HepG2 (cell line): Measurements from ENCODE around the gene MMAA. TPM values are rescaled to one million over a fixed set of nuclear protein-coding genes. Genes with fewer than 3 reads are reported as not detected.

Experiments
- CCDC6 ChIP-seq: sonication (generic); formaldehyde crosslinking; IDR thresholded peaks from 2 replicates; pipeline ENCODE4 v1.8.1; 2022; ENCODE audit warnings: mild to moderate bottlenecking, missing genetic modification reagents, moderate library complexity
- HMG20A ChIP-seq: IDR thresholded peaks from 2 replicates; pipeline ENCODE4 v1.6.1; 2016; ENCODE audit warnings: borderline replicate concordance
- MAFG ChIP-seq: sonication (generic); formaldehyde crosslinking; IDR thresholded peaks from 2 replicates; pipeline ENCODE4 v1.5.1; 2020; ENCODE audit warnings: mild to moderate bottlenecking, missing genetic modification reagents
- NFKB2 ChIP-seq: sonication (generic); formaldehyde crosslinking; IDR thresholded peaks from 2 replicates; pipeline ENCODE4 v1.4.0; 2020; ENCODE audit warnings: missing genetic modification reagents, borderline replicate concordance
- NFRKB ChIP-seq: fragments of 450-650 bp; IDR thresholded peaks from 2 replicates; pipeline ENCODE4 v1.6.1; 2017
- PAF1 ChIP-seq: IDR thresholded peaks from 2 replicates; pipeline ENCODE4 v1.6.1; 2016; ENCODE audit warnings: missing genetic modification reagents, missing compliant biosample characterization
- PHF8 ChIP-seq: sonication (generic); formaldehyde crosslinking; IDR thresholded peaks from 2 replicates; pipeline ENCODE4 v1.5.0; 2020; ENCODE audit warnings: missing genetic modification reagents
- PPARG ChIP-seq: conservative IDR thresholded peaks from 2 replicates; pipeline ENCODE4 v1.6.1; 2016; ENCODE audit warnings: missing biosample characterization, missing genetic modification reagents
- PRPF4 ChIP-seq: fragments of 200-400 bp; formaldehyde crosslinking; IDR thresholded peaks from 2 replicates; pipeline ENCODE4 v1.6.1; 2016; ENCODE audit warnings: low read length, low read depth; ENCODE audit not compliant: poor library complexity, severe bottlenecking
- RBM39 ChIP-seq: fragments of 200-400 bp; formaldehyde crosslinking; IDR thresholded peaks from one replicate; pipeline ENCODE4 v1.6.1; 2018; ENCODE audit warnings: antibody characterized with exemption, mild to moderate bottlenecking, low read depth, low read length; ENCODE audit not compliant: poor library complexity, severe bottlenecking
- SAFB2 ChIP-seq: sonication (generic); formaldehyde crosslinking; IDR thresholded peaks from 2 replicates; pipeline ENCODE4 v1.5.1; 2020; ENCODE audit warnings: missing genetic modification reagents, low read depth, mild to moderate bottlenecking, borderline replicate concordance
- SP2 ChIP-seq: sonication (generic); formaldehyde crosslinking; IDR thresholded peaks from 2 replicates; pipeline ENCODE4 v1.5.1; 2020; ENCODE audit warnings: mild to moderate bottlenecking, missing genetic modification reagents
- WIZ ChIP-seq: sonication (generic); formaldehyde crosslinking; IDR thresholded peaks from 2 replicates; pipeline ENCODE4 v1.5.1; 2020; ENCODE audit warnings: mild to moderate bottlenecking, missing genetic modification reagents
- ZNF253 ChIP-seq: sonication (generic); formaldehyde crosslinking; IDR thresholded peaks from 2 replicates; pipeline ENCODE4 v1.8.0; 2022; ENCODE audit warnings: mild to moderate bottlenecking, missing genetic modification reagents, borderline replicate concordance
- ZNF343 ChIP-seq: sonication (generic); formaldehyde crosslinking; IDR thresholded peaks from 2 replicates; pipeline ENCODE4 v1.4.0; 2020; ENCODE audit warnings: mild to moderate bottlenecking, missing genetic modification reagents
- ZNF530 ChIP-seq: sonication (generic); formaldehyde crosslinking; IDR thresholded peaks from 2 replicates; pipeline ENCODE4 v1.5.0; 2020; ENCODE audit warnings: low read depth, mild to moderate bottlenecking, missing genetic modification reagents
- ZNF703 ChIP-seq: sonication (generic); formaldehyde crosslinking; IDR thresholded peaks from 2 replicates; pipeline ENCODE4 v1.5.1; 2020; ENCODE audit warnings: missing genetic modification reagents, mild to moderate bottlenecking, moderate library complexity, borderline replicate concordance
- ZNF713 ChIP-seq: sonication (generic); formaldehyde crosslinking; IDR thresholded peaks from 2 replicates; pipeline ENCODE4 v1.4.0; 2020; ENCODE audit warnings: mild to moderate bottlenecking, missing genetic modification reagents
- ZSCAN12 ChIP-seq: sonication (generic); formaldehyde crosslinking; IDR thresholded peaks from 2 replicates; pipeline ENCODE4 v1.9.0; 2021; ENCODE audit warnings: mild to moderate bottlenecking, missing genetic modification reagents
- polyA plus RNA-seq, 8 experiments: library from polyadenylated mRNA; depleted of rRNA in 3 of 8; stranded (reverse) in 7 of 8; unstranded in 1 of 8; fragments of >200 nt; fragmentation: Illumina TruSeq in 4 of 8; extraction: Trizol in 4 of 8; gene quantifications; 2 replicates each; pipeline versions ENCODE4 v1.2.1 to v1.2.3, GENCODE V29; 2011 to 2016; ENCODE audit warnings: low read depth in 4 of 8, missing spikeins in 1 of 8, mixed read lengths in 1 of 8; ENCODE audit not compliant: insufficient read depth in 1 of 8
- total RNA-seq, 5 experiments: library from RNA; depleted of rRNA; stranded (reverse); fragments of >200 nt; fragmentation: Illumina TruSeq; extraction: Trizol; gene quantifications; 2 replicates each; pipeline ENCODE4 v1.2.3, GENCODE V29; 2016; ENCODE audit warnings: low read depth in 1 of 5
- TF ChIP-seq, protein P1 (sequence below): sonication (generic); formaldehyde crosslinking; conservative IDR thresholded peaks from 2 replicates; pipeline ENCODE4 v1.4.0; 2020; ENCODE audit warnings: missing genetic modification reagents
- TF ChIP-seq, protein P2 (sequence below), 2 experiments: fragments of 450-650 bp in 1 of 2; sonication (generic) in 1 of 2; formaldehyde crosslinking; IDR thresholded peaks; 2 replicates each; pipeline versions ENCODE4 v1.5.0 to v1.8.0; 2020 to 2022; ENCODE audit warnings: mild to moderate bottlenecking in 1 of 2, missing genetic modification reagents in 1 of 2
- TF ChIP-seq, protein P3 (sequence below): sonication (generic); formaldehyde crosslinking; IDR thresholded peaks from 2 replicates; pipeline ENCODE4 v1.4.0; 2020; ENCODE audit warnings: missing genetic modification reagents
- TF ChIP-seq, protein P4 (sequence below): sonication (generic); formaldehyde crosslinking; IDR thresholded peaks from 2 replicates; pipeline ENCODE4 v1.4.0; 2020; ENCODE audit warnings: mild to moderate bottlenecking, missing genetic modification reagents
- TF ChIP-seq, protein P5 (sequence below): IDR thresholded peaks from 2 replicates; pipeline ENCODE4 v1.6.1; 2016; ENCODE audit warnings: missing biosample characterization, missing genetic modification reagents, low read depth

The MMAA gene
- total and polyA plus RNA-seq, 2 of the 13 experiments (the other 11 are each of a cell fraction or from before 2014, with no cell fraction given): 1.3 to 2.8 TPM

DNA sequence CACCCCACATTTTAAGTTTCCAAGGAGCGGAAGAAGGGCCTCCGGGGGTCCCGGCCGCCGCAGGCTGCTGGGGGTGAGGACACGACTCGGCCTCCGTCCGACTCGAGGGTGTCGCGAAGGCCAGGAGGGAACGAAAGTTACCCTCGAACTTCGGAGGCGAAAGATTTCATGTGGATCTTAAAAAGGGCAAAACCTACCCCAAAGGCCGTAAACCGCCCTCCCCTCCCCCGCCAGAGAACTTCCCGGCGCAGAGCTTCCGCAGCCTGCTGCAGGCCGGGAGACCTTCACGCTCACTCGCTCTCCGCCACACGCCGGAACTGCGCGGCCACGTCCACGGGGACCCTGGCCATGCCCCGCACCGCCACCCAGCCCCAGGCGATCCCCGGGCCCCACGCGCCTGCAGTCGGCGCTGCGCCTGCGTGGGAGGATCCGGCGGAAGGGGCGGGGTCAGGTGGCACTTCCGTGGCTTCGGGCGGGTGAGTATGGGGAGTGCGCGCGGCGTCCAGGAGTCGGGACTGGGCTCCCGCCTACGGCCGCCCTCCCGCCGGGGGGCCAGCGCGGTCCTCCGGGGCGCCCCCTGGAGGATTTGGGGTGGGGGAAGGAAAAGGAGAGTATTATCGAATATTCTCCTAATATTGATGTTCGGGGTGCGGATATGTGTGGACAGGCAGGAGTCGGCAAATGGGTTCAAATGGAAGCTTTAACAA, at the start of gene MMAA (continued):
- TF ChIP-seq, protein P1, sequence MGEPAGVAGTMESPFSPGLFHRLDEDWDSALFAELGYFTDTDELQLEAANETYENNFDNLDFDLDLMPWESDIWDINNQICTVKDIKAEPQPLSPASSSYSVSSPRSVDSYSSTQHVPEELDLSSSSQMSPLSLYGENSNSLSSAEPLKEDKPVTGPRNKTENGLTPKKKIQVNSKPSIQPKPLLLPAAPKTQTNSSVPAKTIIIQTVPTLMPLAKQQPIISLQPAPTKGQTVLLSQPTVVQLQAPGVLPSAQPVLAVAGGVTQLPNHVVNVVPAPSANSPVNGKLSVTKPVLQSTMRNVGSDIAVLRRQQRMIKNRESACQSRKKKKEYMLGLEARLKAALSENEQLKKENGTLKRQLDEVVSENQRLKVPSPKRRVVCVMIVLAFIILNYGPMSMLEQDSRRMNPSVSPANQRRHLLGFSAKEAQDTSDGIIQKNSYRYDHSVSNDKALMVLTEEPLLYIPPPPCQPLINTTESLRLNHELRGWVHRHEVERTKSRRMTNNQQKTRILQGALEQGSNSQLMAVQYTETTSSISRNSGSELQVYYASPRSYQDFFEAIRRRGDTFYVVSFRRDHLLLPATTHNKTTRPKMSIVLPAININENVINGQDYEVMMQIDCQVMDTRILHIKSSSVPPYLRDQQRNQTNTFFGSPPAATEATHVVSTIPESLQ (CRISPR knock-in tag): peak; percentile 82; the same call in 1 of the 2 replicates
- TF ChIP-seq HMG20A (CRISPR knock-in tag) (0 out of 2 replicates have a peak, but pooled peaks have one; percentile 35), CCDC6 (peak; percentile 73), ZSCAN12 (no peak), MAFG (CRISPR knock-in tag) (no peak), ZNF703 (peak; percentile 51; the same call in 1 of the 2 replicates), ZNF343 (CRISPR knock-in tag) (no peak), NFKB2 (CRISPR knock-in tag) (peak; percentile 76; the same call in 1 of the 2 replicates), PAF1 (CRISPR knock-in tag) (no peak), SAFB2 (CRISPR knock-in tag) (peak; percentile 84), ZNF530 (CRISPR knock-in tag) (no peak), RBM39 (peak; percentile 91), NFRKB (no peak), SP2 (CRISPR knock-in tag) (peak; percentile 75), PRPF4 (no peak), ZNF253 (CRISPR knock-in tag) (no peak), ZNF713 (CRISPR knock-in tag) (0 out of 2 replicates have a peak, but pooled peaks have one; percentile 44), WIZ (CRISPR knock-in tag) (peak; percentile 82), PHF8 (peak; percentile 98), PPARG (CRISPR knock-in tag) (peak; percentile 34; the same call in 1 of the 2 replicates)
- TF ChIP-seq, protein P2, sequence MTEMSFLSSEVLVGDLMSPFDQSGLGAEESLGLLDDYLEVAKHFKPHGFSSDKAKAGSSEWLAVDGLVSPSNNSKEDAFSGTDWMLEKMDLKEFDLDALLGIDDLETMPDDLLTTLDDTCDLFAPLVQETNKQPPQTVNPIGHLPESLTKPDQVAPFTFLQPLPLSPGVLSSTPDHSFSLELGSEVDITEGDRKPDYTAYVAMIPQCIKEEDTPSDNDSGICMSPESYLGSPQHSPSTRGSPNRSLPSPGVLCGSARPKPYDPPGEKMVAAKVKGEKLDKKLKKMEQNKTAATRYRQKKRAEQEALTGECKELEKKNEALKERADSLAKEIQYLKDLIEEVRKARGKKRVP (CRISPR knock-in tag; IDR thresholded peaks at IDR 0.05): peak in 1 of 2 experiments; percentile 48; a peak in 1 of 4 replicates
- TF ChIP-seq, protein P3, sequence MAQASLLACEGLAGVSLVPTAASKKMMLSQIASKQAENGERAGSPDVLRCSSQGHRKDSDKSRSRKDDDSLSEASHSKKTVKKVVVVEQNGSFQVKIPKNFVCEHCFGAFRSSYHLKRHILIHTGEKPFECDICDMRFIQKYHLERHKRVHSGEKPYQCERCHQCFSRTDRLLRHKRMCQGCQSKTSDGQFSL: 0 out of 2 replicates have a peak, but pooled peaks have one; percentile 33
- TF ChIP-seq, protein P4, sequence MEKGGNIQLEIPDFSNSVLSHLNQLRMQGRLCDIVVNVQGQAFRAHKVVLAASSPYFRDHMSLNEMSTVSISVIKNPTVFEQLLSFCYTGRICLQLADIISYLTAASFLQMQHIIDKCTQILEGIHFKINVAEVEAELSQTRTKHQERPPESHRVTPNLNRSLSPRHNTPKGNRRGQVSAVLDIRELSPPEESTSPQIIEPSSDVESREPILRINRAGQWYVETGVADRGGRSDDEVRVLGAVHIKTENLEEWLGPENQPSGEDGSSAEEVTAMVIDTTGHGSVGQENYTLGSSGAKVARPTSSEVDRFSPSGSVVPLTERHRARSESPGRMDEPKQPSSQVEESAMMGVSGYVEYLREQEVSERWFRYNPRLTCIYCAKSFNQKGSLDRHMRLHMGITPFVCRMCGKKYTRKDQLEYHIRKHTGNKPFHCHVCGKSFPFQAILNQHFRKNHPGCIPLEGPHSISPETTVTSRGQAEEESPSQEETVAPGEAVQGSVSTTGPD (CRISPR knock-in tag): no peak
- TF ChIP-seq, protein P5, sequence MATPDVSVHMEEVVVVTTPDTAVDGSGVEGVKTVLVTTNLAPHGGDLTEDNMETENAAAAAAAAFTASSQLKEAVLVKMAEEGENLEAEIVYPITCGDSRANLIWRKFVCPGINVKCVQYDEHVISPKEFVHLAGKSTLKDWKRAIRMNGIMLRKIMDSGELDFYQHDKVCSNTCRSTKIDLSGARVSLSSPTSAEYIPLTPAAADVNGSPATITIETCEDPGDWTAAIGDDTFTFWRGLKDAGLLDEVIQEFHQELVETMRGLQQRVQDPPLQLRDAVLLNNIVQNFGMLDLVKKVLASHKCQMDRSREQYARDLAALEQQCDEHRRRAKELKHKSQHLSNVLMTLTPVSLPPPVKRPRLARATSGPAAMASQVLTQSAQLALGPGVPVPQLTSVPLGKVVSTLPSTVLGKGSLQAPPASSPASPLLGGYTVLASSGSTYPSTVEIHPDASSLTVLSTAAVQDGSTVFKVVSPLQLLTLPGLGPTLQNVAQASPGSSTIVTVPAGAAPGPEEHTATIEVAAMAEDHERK (CRISPR knock-in tag): peak; percentile 60; the same call in 1 of the 2 replicates
